ENCODE results near the gene RDH14.

Gene RDH14

GRCh38 chr2:18519914-18520450, 40.5 kb downstream of the RDH14 start:
- no peak for DNase-seq

DNA sequence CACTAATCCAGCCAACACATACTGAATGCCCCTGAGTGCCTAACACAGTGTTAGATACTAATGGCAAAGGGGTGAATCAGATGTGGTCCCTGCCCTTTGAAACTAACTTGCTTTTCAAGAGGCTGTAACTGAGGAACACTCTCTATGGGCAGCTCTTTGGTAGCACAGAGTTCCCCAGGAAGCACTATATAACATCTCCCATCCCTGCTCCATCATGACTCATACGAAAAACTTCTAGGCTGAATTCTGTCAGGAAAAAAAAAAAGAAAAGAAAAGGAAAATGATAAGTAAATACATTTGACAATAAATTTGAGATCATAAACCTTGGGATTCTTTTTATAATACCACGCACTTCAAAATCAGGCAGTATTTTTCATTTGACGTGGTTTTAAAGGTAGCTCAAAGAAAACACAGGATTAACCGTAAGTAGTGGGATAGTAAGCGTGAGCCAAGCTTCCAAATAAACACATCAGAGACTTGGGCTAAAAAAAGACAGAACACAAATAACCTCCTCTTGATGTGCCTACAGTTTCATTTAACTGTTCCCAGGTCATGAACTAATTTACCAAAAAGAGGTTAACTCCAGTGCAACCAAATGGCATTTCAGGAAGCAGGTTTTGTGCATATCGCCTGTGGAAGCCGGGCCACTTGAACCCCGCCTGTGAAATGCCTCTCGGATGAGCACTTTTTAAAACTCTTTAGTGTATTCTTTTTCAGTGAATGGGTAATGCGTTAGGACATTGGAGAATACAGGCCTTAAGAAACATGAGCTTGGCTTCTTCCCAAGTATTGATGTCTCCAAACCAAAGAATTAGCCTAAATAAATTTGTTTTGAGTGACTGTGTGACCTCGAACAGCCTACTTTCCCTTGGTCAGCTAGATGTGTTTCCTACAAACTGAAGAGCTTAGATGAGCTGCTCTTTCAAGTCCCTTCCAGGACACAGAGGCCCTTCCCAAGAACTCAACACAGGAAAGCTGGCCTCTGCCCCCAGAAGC, 42.0 kb downstream of the RDH14 start:
- no peak for DNase-seq

GRCh38 chr2:18517386-18517785, 43.1 kb downstream of the RDH14 start:
- no peak for DNase-seq

DNA sequence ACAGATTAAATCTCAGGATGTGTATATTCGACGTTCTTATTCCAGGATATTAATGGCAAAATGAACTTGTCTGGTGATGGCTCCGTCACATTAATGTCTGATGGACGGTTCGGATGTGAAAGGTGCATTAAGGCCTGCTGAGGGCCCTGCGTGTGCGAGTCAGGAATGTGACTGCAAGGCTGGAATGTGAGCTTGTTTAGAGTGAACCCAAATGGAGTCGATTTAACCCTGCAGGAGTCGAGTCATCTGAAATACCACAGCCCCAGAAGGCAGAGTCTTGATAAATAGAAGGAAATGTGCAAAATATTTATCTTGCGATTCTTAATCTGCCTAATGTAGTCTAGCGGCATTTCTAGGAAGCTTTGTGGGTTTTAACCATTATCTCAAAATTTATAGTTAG, 44.3 kb downstream of the RDH14 start:
- no peak for DNase-seq

DNA sequence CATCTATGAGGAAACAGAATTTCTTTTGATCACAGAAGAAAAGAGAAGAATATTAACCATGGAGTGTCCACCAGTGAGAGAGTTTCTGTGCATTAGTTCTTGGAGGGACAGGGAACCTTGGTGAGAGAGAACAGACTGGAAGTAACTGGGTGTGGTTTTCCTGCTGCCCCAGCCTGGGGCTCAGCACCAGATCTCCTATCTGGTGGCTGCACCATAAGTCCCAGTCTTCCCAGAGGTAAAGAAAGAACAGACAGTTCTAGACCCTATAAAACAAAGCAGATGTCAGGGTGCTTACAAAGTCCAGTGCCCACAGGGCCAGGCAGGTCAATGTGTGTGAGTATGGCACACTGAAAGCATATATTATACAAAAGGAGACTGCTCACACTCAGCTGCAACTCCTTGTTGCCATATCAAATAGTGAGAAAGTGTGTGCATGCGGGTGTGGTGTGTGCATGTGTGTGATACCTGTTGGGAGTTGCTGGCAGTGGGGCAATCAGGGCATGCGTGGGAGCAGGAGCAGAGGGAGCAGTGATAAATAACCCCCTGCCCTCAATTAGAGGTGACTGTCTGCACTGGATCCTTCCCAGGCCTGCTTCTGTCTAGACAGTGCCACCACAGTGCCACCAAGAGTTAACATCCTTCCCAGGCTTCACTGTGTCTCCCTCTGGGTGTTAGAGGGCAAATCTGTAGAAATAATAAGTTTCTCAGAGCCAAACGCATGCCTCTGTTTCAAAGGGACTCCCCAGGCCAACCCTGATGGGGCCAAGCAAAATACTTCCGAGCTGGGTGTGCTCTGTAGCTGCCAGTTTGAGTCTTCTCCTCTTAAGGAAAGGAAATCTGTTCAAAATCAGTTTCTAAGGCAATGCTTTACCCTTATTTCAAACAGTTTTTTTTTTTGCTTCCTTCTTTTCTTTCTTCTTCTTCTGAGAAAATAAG, 45.7 kb downstream of the RDH14 start:
- DNase-seq = no peak

- DNase-seq = no peak
Observed at GRCh38 chr2:18510775-18511174, 49.7 kb downstream of the RDH14 start.

GRCh38 chr2:18506883-18507509, 53.5 kb downstream of the RDH14 start:
- DNase-seq = no peak

GRCh38 chr2:18505703-18506341, 54.6 kb downstream of the RDH14 start:
- no peak for DNase-seq
